D341Med (cell line): Measurements from ENCODE around the gene BMPR2.
A peak's percentile ranks its signal among the peaks of the same experiment; 100 is the strongest.
"Not testable (repeated sequence)": the region's sequence is repeated elsewhere in the genome, so short reads cannot be mapped to it uniquely, and the experiment has no call there.

Experiments
- DNase-seq: peaks from one replicate; pipeline ENCODE4 v3.0.0; 2012; ENCODE audit warnings: low spot score

Gene BMPR2

GRCh38 chr2:202375609-202376408 is at the start of gene BMPR2:
Gene BMPR2 (plus strand): TSS chr2:202376327. CDS start chr2:202377475, 1,148 bp downstream.
- peak; percentile 92 for DNase-seq

GRCh38 chr2:202327858-202328257 is 48.3 kb upstream of the BMPR2 start:
- no peak for DNase-seq

DNA sequence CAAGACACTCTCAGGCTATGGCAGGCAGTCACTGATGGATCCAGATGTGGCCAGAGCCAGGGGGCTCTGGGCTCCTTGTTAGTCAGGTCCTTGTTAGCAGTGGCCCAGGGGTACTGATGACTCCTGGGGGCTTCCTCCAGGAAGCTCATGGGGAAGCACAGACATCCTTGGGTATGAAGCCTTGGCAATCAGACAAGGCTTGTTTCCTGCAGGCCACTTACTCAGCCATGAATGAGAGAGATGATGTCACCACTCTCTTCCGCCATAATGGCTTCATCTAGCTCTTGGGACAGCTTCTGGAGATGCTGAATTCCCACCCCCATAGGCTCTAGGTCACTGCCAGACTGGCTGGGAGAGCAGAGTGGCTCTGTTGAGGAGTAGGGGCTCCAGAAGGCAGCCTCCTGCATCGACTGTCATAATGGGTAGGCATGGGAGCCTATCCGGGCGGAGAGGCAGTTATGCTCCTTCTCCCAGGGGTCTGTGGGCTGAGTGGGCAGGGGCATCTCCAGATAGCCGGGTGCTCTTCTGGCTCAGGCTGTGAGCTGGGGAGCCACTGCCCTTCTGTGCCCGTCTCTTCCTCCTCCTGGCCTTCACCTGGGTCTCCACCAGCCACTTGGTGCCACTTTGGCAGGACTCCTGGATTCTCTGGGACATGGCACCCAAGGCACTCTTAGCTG is 40.2 kb upstream of the BMPR2 start:
- no peak for DNase-seq

DNA sequence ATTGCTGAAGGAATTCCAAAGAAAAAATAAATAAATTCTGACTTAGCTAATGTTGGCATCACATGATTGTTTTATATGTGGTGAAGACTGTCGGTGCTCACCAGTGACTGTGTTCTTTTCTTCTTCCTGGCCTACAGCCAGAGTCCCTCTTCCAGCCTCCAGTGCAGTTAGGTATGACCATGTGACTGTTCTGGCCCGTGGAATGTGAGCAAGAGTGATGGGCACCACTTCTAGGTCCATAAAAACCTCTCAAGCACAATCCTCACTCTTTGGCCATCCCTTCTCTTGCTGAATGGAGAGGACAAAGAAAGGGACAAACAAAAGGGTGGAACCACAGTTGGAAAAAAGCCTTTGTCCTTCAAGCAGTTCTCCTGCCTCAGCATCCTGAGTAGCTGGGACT is 39.0 kb upstream of the BMPR2 start:
- no peak for DNase-seq

DNA sequence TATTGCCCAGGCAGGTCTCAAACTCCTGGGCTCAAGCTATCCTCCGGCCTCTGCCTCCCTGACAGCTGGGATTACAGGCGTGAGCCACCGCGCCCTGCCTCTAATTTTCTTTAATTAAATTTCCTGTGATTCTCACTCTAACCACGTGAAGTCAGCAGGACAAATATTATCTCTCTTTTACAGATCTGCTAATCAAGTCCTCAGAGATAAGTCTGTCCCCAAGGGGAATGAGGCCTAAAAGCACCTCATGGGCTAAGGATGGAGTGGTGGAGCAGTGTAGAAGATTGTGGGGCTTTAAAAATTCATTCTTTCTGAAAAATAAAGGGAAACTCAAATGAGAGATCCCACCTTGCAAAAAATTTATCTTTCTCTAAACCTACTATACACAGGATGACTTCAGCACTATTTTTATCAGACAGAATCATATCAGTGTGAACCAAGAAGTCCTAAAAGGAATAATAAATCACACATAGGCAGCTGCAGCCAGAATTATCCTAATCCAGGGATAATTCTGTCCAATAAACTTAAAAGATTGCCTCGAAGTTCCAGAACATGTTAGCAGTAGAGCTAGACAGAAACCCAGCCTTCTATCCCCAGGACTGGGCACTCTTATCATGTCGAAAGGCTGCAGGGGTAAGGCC is 38.3 kb upstream of the BMPR2 start:
- DNase-seq = peak; percentile 71

DNA sequence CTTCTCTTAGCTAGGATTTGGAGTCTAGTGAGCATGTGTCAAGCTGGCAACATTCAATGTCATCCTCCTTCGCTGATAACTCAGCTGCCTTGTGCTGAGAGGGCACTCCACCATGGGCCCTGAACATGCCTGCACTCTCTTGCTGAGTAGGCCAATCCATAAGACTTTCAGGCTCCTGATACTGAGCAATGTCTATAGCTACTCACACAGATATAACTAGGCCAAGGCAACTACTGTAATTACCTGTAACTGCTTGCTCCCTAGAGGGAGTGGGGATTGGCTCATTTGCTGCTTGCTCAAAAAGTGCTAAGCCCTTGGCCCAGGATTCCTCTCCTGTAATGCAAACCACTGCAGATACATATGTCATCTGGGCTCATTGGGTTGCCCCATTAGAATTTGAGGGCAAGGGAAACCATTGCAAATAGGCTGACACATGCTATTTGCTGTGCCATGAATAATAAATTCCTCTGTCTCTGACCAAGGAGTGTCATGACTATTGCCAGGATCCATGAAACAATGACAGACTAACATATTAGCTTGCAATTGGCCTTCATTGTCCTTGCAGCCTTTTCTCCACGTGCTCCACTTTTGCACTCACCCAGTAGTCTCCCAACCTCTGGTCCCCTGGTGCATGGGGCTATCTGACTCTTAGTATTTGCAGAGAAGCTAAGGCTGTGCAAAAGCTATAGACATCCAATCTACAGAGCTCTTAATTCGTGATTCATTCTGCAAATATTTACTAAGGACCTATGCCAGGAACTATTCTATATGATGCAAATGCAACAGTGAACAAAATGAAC is 36.9 kb upstream of the BMPR2 start:
- DNase-seq = peak; percentile 40

DNA sequence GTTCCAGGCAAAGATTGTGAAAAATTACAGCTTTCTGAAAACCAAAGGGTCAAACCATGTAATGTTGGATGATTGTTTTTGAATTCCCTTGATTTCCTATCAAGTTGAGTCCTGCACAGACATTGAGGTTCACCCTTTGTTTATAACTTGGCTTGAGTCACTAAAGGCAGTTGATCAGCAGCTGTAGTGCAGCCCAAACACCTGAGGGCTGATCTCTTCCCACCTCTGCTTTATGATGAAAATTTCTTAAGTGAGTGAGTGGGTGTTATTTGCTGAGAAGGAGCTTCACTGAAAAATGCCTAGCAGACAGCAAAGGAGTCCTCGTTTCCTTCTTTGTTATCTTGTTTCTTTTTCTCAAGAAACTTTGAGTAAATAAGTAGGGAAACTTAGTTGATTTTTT is 31.9 kb upstream of the BMPR2 start:
- DNase-seq = no peak

- DNase-seq = no peak
Observed at GRCh38 chr2:202346180-202346579, 29.9 kb upstream of the BMPR2 start.

DNA sequence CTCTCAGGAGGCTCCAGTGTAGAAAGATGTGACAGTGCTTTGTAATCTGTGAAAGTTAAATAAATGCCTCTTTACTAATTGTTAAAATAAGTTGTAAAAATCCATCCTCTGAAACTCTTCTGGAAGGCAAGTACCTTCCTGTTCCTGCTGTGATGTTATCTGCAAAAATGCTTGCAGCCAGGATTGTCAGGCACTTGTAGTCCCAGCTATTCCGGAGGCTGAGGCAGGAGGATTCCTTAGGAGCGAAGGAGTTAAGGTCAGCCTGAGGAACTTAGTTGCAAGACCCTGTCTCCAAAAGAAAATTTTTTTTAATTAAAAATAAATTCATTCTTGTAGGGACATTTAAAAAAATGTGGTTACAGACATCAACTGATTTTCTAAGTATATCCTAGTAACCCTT is 22.7 kb upstream of the BMPR2 start:
- DNase-seq = no peak

GRCh38 chr2:202355993-202356505 is 20.1 kb upstream of the BMPR2 start:
- DNase-seq = no peak

GRCh38 chr2:202358924-202359323 is 17.2 kb upstream of the BMPR2 start:
- DNase-seq = not testable (repeated sequence)

DNA sequence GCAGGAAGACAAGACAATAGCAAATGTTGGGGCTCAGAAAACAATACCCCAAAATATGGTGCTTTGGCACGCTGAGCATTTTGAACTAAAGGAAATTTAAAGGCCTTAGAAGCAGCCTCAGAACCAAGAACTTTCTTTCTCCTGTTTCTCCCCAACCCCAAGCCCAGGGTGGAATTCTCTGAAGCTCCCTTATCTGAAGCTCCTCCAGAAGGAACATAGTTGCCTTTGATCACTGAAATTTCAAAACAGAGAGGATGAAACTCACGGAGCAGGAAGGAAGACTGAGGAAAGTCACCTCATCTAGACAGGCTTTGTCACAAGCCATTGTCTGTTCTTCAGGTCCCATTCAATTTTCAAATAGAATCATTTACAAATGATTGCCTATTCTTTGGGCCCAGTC is 15.5 kb upstream of the BMPR2 start:
- no peak for DNase-seq

DNA sequence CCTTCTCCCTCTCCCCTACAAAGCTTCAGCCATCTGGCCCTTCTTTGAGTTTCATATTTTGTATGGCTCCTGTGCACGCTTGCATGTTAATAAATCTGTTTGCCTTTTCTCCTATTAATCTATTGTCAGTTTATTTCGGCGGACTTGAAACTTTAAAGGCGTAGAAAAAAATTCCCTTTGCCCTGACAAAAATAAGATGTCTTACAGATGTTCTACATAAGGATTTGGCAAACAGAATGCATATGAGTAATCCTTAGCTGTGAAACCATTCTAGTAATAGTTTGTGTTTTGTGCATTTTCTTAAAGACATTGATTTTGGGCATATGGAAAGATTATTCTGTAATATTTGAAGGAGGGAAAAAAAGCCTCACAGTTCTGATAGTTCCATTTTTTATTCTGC is 15.0 kb upstream of the BMPR2 start:
- no peak for DNase-seq

- no peak for DNase-seq
Observed at GRCh38 chr2:202373490-202373889, 2.6 kb upstream of the BMPR2 start.

- not testable (repeated sequence) for DNase-seq
Observed at GRCh38 chr2:202374383-202374782, 1.7 kb upstream of the BMPR2 start.

GRCh38 chr2:202375033-202375608 is 1.0 kb upstream of the BMPR2 start:
- peak; percentile 51 for DNase-seq

DNA sequence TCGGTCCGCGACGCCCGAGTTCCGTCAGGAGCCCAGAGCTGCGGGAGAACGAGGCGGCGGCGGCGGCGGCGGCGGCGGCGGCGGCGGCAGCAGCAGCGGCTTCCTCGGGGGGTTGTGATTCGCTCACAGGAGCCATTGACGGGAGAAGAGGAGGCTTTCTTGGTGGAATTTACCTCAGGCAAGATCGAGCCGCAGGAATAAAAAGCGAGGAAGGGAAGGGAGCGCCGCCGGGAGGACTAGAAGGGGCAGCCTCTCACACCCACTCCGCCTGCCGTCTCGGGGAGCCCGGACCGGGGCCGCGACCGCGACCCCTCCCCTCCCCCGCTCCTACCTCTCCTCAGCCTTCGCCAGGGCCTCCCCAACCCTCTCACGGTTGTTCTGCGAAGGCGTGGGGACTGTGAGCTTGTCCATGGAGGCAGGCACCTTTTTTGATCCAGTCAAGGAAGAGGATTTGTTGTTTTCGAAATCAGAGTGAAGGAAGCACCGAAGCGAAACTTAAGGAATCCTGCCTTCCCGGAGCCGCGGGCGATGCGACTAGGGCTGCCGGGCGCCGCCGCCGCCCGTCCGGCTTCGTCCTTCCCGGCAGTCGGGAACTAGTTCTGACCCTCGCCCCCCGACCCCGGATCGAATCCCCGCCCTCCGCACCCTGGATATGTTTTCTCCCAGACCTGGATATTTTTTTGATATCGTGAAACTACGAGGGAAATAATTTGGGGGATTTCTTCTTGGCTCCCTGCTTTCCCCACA is 506 bp downstream of the BMPR2 start:
- DNase-seq = peak; percentile 58

DNA sequence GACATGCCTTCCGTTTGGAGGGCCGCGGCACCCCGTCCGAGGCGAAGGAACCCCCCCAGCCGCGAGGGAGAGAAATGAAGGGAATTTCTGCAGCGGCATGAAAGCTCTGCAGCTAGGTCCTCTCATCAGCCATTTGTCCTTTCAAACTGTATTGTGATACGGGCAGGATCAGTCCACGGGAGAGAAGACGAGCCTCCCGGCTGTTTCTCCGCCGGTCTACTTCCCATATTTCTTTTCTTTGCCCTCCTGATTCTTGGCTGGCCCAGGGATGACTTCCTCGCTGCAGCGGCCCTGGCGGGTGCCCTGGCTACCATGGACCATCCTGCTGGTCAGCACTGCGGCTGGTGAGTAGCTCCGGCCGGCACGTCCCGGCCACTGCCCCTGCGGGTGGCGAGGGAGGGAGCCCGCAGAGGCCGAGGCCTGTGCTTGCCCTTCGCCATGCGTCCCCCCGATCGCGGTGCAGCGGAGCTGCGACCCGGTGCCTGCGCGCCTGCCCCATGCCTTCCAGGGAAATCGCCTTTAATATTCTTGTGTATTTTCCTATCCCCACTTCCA is 1.2 kb downstream of the BMPR2 start:
- peak; percentile 55 for DNase-seq

DNA sequence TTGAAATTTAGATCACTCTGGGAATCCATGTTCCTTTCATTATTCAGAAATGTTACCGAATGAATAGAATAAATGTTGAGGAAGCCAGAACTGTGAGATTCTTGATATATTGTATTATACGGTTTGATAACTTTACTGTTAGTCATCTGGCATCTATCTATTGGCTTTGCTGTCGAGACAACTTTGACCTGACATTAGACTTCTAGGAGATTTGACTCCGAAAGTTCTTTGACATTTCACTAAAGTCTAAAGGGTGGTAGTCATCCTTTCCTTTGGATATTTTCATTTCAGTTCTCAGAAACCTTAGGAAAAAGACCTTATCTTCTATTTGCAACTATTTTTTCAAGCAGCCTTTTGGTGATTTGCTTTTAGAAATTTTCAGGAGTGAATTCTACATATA is 1.9 kb downstream of the BMPR2 start:
- DNase-seq = no peak

GRCh38 chr2:202378662-202379358 is 2.7 kb downstream of the BMPR2 start:
- no peak for DNase-seq
